ENCODE results near the gene TGFBI.

TGFBI gene

DNA sequence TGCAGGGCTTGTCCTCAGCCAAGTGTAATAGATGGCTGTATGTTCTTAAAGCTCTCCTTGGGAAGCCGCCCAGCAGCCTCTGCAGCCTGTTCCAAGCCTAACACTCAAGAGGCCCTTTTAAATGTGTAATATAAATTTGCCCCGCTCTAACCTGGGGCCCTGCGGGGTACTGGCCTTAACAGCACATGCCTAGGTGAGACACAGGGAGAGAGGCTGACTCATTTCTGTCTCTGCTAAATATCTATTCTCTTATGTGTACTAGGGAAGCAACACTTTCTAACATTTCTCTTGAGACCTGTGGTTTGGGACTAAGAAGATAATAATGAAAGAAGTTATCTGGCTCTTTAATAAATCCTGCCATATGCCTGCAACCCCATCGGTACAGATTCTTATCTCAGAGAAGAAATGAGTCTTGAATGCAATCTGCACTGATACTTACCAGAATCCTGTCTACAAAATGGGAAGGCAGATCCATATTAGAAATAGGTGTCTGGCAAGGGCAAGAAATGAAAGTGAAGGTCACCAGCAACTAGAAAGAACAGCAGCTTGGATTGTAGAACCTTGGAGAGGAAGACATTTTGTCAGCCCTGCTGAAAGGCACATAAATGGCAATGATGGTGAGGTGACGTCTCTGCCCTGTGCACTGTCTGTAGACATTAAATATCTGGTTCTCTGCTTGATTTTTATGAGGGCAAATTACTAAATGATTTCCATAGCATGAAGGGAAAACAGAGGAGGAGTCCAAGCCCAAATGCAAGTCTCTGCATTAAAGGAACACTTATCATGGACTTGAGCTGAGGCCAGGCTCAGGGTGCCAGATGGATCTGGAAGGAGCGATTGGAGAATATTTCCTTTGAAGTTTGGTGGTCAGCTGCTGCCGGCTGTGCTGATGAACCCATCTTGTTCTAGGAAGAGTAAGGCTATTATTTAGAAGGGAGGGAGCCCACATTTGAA lies 14.5 kb upstream of the TGFBI start:
- no peak overlapping the region for H3K4me2 ChIP-seq (ENCODE audit: low read length)
- H3K9ac ChIP-seq (ENCODE audit: low read length), result no peak overlapping the region
- no peak overlapping the region for H2AFZ ChIP-seq (ENCODE audit: low read length)
- no peaks in the 10 kb centered on the region for H3K9me3 ChIP-seq (ENCODE audit: low read length)
- no peaks in the 10 kb centered on the region for H3K9me2 ChIP-seq (ENCODE audit: low read depth, low read length)
- no peaks in the 10 kb centered on the region for H3K79me2 ChIP-seq (ENCODE audit: insufficient read depth, low read length)
- no peaks in the 10 kb centered on the region for H3K4me1 ChIP-seq (ENCODE audit: insufficient read depth, low read length, severe bottlenecking)
- no peaks in the 10 kb centered on the region for H3K27me3 ChIP-seq (ENCODE audit: insufficient read depth, low read length)
- H4K20me1 ChIP-seq (ENCODE audit: insufficient read depth, low read length), result no peaks in the 10 kb centered on the region
- H3K4me3 ChIP-seq (ENCODE audit: low read depth, low read length, poor library complexity, severe bottlenecking), result no peak overlapping the region
- H3K36me3 ChIP-seq (ENCODE audit: insufficient read depth, low read length), result no peaks in the 10 kb centered on the region
- H3K27ac ChIP-seq (ENCODE audit: low read depth, low read length, poor library complexity, severe bottlenecking), result no peak overlapping the region
- H3F3A ChIP-seq (ENCODE audit: insufficient read depth, low read length), result no peaks in the 10 kb centered on the region
- TF ChIP-seq, protein P1, sequence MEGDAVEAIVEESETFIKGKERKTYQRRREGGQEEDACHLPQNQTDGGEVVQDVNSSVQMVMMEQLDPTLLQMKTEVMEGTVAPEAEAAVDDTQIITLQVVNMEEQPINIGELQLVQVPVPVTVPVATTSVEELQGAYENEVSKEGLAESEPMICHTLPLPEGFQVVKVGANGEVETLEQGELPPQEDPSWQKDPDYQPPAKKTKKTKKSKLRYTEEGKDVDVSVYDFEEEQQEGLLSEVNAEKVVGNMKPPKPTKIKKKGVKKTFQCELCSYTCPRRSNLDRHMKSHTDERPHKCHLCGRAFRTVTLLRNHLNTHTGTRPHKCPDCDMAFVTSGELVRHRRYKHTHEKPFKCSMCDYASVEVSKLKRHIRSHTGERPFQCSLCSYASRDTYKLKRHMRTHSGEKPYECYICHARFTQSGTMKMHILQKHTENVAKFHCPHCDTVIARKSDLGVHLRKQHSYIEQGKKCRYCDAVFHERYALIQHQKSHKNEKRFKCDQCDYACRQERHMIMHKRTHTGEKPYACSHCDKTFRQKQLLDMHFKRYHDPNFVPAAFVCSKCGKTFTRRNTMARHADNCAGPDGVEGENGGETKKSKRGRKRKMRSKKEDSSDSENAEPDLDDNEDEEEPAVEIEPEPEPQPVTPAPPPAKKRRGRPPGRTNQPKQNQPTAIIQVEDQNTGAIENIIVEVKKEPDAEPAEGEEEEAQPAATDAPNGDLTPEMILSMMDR (IDR thresholded peaks at IDR 0.05; ENCODE audit: low read length), result no peak
- no peak for TF ChIP-seq EZH2 (IDR thresholded peaks at IDR 0.05; ENCODE audit: borderline replicate concordance, low read length)

DNA sequence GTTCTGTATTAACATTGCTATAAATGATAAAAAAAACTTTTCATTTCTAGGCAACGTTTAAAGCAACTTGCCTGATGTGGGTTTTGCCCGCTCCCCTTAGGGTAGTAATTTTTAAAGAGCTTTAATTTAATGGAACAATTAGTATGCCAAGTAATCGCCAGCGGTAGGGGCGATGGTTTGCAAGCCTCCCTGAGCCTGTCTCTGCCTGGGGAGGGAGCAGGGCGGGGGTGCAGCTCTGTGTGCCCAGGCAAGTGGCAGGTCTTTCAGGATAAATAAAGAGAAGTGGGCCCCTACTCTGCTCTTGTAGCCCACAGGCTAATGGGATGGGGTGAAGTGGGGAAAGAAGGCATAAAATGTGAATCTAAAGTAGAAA lies 13.8 kb upstream of the TGFBI start:
- TF ChIP-seq EZH2 (IDR thresholded peaks at IDR 0.05; ENCODE audit: borderline replicate concordance, low read length), result no peak
- TF ChIP-seq, protein P1 (IDR thresholded peaks at IDR 0.05; ENCODE audit: low read length), result no peak
- Histone ChIP-seq H3K9me2 (ENCODE audit: low read depth, low read length) (no peaks in the 10 kb centered on the region), H4K20me1 (ENCODE audit: insufficient read depth, low read length) (no peaks in the 10 kb centered on the region), H3K79me2 (ENCODE audit: insufficient read depth, low read length) (no peaks in the 10 kb centered on the region), H3K4me2 (ENCODE audit: low read length) (no peak overlapping the region), H3K9ac (ENCODE audit: low read length) (no peak overlapping the region), H3K4me1 (ENCODE audit: insufficient read depth, low read length, severe bottlenecking) (no peaks in the 10 kb centered on the region), H3K27me3 (ENCODE audit: insufficient read depth, low read length) (no peaks in the 10 kb centered on the region), H3K36me3 (ENCODE audit: insufficient read depth, low read length) (no peaks in the 10 kb centered on the region), H2AFZ (ENCODE audit: low read length) (no peak overlapping the region), H3K4me3 (ENCODE audit: low read depth, low read length, poor library complexity, severe bottlenecking) (no peak overlapping the region), H3K27ac (ENCODE audit: low read depth, low read length, poor library complexity, severe bottlenecking) (no peak overlapping the region), H3K9me3 (ENCODE audit: low read length) (no peaks in the 10 kb centered on the region), H3F3A (ENCODE audit: insufficient read depth, low read length) (no peaks in the 10 kb centered on the region)

DNA sequence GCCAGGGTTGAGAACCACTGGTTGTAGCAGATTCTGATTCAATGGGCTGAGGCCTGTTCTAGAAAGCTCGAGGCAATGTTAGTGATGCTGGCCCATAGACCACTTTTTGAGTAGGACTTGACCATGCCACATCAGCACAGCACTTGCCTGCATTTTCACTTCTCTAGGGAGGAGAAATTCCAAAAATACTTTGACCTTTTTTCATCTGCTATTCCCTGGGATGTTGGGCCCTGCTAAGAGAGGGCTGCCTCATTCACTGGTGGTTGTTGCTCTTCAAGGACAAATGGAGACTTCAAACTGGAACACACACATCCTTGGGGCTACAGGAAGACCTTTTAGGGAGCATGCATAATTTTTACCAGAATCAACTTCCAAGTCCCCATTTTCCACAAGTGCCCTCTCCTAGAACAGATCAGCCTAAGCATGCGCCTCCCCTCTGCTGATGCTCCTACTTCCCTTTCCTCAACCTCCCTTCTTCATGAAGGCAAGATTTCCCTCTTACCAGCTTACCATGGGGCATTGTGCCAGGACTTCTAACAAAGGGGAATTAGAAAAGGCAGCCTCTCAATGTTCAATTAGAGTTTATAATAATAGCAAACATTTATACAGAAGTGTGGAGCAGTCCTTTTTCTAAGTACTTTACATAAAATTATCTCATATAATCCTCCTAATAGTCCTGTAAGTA lies 12.7 kb upstream of the TGFBI start:
- Histone ChIP-seq H3F3A (ENCODE audit: insufficient read depth, low read length) (no peaks in the 10 kb centered on the region), H3K27me3 (ENCODE audit: insufficient read depth, low read length) (no peaks in the 10 kb centered on the region), H3K36me3 (ENCODE audit: insufficient read depth, low read length) (no peaks in the 10 kb centered on the region), H3K9me2 (ENCODE audit: low read depth, low read length) (no peaks in the 10 kb centered on the region), H3K79me2 (ENCODE audit: insufficient read depth, low read length) (no peaks in the 10 kb centered on the region), H3K4me1 (ENCODE audit: insufficient read depth, low read length, severe bottlenecking) (no peaks in the 10 kb centered on the region), H4K20me1 (ENCODE audit: insufficient read depth, low read length) (no peaks in the 10 kb centered on the region), H3K4me2 (ENCODE audit: low read length) (no peak overlapping the region), H3K9ac (ENCODE audit: low read length) (no peak overlapping the region), H2AFZ (ENCODE audit: low read length) (no peak overlapping the region), H3K27ac (ENCODE audit: low read depth, low read length, poor library complexity, severe bottlenecking) (no peak overlapping the region), H3K9me3 (ENCODE audit: low read length) (no peaks in the 10 kb centered on the region), H3K4me3 (ENCODE audit: low read depth, low read length, poor library complexity, severe bottlenecking) (no peak overlapping the region)
- no peak for TF ChIP-seq EZH2 (IDR thresholded peaks at IDR 0.05; ENCODE audit: borderline replicate concordance, low read length)
- TF ChIP-seq, protein P1 (IDR thresholded peaks at IDR 0.05; ENCODE audit: low read length), result no peak

Measured in OCI-LY1 (cell line).